NCI-H1930 (cell line): ENCODE results near the gene TRIM41.
"Not testable (repeated sequence)": the region's sequence is repeated elsewhere in the genome, so short reads cannot be mapped to it uniquely, and the experiment has no call there.

Experiments used
- DNase-seq, 2 experiments: peaks; one replicate each; lab custom pipeline; 2025; lab: John Stamatoyannopoulos, UW

Gene TRIM41

DNA sequence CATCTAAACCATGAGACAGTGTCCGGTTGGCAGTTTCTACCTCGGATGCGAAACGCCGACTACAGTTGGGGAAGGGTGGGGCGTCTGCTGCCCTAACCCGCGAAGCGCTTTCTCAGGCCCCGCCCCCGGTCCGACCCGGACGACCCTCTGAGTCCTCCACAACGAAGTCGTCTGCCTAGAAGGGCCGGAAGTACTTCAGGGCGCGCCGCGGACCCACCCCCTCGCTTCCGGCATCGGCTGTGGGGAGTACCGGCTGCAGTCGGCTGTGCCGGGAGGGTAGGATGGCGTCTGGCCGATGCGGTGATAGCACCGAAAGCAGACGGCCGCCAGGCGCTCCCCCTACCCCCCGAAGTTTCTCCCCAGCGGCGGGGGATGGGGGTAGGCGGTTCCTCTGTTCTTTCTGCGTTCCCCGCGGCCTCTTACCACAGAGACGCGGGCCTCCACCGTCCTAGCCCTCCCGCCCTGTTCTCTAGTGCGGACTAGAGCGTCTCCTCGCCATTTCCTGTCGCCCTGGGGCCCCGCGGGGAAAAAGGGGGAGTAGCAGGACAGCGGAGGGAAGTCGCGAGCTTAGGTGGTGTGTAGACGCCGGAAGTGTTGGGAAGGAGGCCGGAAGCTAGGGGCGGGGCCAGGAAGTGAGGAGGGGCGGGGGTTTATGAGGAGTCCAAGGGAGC lies at the start of gene TRIM41:
TRIM41 (plus strand) TSS at position 224 of the 671 bp plus-strand sequence. CDS start 719 bp downstream, outside the sequence.
- DNase-seq: no peak

DNA sequence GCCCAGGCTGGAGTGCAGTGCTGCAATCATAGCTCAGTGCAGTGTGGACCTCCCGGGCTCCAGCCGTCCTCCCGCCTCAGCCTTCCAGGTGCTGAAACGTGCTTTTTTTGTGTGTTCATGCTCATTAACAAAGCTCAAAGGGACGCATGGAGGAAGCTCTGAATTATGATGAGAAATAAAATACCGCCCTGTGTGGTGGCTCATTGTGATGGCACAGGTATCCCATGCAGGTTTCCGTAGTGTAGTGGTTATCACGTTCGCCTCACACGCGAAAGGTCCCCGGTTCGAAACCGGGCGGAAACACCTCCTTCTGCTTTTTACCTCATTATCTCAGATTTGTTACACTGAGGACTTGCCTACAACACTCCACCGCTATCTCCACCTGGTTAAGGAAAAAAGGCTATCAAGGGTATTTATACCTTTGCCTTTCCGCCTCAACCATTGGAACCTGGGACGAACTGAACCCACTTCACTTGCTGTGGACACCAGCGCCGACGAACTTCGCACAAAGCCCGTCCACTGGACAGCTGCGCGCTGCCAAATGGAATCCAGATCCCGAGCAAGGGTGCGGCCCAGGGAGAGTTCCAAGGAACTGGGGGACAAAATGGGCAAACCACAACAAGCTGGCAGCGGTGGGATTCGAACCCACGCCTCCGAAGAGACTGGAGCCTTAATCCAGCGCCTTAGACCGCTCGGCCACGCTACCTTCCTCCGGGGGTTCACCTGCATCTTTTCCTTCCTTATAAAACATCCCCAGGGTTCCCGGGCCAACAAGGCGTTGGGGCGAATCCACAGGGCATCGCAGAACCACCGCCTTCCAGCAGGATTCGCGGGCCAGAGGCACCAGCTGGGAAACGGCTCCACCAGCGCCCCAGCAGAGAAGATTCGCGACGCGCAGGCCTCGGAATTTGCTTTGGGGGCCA lies 49.4 kb upstream of the TRIM41 start:
- no peak for DNase-seq

DNA sequence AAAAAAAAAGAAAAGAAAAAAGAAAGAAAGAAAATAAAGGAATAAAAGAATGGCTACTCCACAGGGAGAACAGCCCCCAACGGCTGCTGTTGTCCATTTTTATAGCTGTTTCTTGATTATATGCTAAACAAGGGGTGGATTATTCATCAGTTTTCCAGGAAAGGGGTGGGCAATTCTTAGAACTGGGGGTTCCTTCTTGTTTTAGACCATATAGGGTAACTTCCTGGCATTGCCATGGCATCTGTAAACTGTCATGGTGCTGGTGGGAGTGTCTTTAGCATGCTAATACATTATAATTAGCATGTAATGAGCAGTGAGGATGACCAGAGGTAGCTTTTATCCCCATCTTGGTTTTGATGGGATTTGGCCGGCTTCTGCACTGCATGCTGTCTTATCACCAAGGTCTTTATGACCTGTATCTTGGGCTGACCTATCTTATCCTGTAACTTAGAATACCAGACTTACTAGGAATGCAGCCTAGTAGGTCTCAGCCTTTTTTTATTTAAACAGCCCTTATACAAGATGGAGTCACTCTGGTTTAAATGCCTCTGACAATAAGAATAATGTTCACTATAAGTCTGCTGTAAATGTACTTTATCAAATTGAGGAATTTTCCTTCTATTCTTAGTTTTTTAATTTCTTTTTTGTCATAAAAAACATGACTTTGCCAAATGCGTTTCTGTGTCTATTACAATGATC lies 46.7 kb upstream of the TRIM41 start:
- no peak for DNase-seq

DNA sequence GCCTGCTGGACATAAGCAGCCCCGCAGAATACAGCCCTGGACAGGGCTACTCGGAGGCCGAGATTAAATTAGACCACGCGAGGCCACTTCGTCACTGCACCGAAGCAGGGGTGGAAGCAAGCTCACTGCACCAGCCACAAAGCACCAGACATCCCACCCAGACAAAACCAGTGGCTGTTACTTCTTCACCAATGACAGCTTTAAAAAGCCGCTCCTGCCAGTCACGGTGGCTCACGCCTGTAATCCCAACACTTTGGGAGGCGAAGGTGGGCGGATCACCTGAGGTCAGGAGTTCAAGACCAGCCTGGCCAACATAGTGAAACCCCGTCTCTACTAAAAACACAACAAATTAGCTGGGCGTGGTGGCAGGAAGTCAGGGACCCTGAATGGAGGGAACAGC lies 45.5 kb upstream of the TRIM41 start:
- DNase-seq: not testable (repeated sequence)

DNA sequence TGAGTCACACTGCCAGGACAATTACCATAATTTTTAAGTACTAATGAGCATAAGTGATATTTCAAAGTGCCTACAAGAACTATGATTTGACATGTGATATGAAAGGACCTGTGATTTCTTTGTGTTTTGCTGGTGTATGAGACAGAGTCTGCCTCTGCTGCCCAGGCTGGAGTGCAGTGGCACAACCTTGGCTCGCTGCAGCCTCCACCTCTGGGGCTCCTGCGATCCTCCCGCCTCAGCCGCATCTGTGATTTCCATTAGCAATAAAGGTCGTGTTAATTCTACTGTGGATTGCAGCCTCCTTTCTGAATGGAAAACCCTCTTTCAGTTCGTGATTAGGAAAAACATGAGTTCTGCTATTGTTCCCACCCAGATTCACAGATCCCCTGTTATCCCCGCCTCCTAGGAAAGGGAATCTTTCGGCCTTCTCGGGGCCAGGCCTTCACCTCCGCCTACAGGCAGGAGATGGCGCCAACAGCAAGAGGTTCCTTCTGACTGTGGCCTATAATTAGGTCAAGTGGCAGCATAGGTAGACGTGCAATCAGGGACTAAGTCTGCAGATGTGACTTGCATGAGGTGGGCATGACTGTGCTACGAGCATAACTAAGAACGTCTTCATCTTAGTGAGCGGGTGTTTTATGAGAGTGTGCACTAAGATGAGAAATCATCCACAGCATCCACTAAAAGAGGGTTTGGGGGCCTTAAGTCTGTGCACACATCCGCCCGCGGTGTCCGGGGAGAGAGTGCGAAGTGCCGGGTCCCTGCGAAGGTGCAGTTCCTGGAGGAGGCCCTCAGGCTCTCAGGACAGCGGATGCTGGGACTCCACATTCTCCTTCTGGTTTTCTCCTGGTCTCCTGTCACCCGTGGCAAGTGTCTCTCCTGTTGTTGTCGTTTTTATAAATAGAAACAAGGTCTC lies 41.2 kb upstream of the TRIM41 start:
- no peak for DNase-seq

DNA sequence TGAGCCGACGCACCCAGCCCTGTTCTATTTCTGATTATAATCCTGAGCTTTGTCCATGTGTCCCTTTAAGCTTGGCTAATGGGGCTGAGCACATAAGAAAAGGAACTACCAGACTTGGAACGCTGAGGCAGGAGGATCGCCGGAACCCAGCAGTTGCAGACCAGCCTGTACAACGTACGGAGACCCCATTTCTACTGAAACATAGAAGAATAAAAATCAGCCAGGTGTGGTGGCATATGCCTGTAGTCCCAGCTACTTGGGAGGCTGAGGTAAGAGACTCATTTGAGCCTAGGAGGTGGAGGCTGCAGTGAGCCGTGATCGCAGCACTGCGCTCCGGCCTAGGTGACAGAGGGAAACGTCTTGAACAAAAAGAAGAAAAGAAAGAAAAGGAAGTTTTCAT lies 40.4 kb upstream of the TRIM41 start:
- DNase-seq: no peak

DNA sequence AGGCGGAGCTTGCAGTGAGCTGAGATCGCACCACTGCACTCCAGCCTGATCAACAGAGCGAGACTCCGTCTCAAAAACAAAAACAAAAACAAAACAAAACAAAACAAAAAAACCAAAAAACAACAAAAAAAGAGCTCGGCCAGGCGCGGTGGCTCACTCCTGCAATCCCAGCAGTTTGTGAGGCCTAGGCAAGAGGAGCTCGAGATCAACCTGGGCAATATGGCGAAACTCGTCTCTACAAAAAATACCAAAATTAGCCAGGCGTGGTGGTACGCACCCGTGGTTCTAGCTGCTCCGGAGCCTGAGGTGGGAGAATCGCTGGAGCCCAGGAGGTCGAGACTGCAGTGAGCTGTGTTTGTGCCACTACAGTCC lies 38.2 kb upstream of the TRIM41 start:
- DNase-seq: no peak

DNA sequence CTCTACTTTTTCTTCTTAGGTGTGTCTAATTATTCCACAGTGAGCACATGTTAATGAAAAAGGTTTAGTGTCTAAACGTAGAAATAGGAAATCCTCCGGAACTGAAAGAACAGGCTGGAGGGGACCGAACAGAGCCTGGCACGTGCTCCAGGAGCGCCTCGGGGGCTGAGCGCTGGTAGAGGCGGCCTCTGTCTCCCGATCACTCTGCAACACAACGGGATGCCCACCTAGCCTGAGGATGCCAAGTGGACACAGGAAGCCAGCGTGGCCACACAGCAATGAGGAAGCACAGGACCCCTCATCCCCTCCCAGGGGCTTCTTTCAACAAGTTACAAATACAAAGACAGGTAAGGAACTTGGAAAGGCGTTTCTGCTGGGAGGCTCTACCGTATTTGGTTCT lies 37.5 kb upstream of the TRIM41 start:
- no peak for DNase-seq

DNA sequence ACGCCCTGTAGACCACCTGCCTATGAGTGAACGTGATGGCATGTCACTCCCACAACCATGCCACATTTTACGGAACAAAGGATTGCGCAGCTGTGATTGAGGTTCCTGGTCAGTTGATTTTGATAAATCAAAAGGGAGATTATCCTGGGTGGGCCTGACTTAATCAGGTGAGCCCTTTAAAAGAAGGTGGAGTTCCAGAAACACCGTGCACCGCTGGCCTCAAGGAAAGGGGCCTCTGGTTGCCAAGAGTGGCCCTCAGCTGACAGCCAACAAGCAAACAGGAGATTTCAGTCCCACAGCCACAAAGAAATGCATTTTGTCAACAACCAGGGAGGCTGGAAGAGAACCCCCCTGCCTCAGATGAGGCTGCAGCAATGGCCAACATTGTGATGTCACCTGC lies 37.1 kb upstream of the TRIM41 start:
- DNase-seq: no peak

DNA sequence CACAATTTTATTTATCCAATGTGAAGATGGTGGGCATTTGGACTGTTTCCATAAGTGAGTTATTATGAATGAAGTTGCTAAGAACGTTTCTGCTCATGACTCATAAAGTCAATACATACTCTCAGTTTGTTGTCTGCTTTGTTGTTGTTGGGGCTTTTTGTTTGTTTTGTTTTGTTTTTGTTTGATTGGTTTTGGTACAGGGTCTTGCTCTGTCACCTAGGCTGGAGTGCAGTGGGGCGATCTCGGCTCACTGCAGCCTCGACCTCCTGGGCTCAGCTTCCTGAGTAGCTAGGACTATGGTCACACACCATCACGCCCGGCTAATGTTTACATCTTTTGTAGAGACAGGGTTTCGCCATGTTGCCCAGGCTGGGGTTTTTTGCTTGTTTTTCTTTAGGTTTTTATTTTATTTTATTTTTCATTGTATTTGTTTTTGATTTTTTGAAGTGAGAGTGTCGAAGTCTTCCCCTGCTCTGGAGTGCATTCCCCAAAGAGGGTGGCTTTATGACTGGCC lies 36.0 kb upstream of the TRIM41 start:
- DNase-seq: no peak

DNA sequence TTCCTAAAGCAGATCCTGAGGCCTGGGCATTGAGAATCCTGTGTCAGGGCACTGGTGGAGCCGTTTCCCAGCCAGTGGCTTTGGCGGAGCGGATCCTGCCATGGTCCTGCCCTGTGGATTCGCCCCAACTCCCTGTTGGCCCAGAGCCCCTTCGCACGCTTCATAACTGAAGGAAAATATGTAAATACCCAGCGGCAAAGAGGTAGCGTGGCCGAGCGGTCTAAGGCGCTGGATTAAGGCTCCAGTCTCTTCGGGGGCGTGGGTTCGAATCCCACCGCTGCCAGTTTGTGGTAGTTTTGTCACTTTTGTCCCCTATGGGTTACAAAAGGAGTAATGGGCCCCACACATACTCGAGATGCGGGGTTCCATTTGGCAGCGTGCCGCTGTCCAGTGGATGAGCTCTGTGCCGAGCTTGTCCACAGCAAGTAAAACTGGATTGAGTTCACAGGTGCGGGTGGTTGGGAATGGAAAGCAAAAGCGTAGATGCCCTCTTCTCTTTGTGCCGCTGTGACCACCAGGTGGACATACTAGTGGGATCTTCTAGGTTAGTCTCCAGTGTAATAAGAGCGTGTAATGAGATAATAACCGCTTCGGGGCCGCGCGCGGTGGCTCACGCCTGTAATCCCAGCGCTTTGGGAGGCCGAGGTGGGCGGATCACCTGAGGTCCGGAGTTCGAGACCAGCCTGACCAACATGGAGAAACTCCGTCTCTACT lies 35.4 kb upstream of the TRIM41 start:
- DNase-seq: no peak

DNA sequence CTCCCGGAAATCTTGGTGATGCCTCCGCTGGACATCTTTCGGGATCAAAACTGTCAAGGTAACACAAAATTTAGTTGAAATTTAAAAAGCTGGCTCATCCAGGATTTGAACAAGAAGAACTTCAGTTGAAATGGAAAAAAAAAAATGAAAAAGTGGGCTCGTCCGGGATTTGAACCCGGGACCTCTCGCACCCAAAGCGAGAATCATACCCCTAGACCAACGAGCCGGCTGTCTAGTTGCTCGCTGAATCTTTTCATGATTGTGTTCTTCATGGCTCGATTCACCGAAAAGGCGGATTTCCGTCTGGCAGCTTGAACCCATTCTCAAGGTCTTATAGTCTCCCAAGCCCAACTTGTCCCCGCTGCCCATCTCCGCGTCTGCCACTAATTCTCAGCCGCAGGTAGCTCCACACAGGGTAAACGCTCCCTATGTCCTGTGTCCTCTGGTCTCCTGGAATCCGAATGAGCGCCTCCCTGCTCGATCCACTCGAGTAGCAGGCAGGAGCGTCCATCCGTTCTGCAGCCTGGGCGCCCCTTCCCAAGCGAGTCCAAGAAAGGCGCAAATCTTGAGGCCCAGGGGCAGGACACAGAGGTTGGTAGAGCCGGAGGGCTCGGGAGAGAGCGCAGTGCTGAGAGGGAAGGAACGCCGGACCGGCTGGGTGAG lies 34.2 kb upstream of the TRIM41 start:
- no peak for DNase-seq

DNA sequence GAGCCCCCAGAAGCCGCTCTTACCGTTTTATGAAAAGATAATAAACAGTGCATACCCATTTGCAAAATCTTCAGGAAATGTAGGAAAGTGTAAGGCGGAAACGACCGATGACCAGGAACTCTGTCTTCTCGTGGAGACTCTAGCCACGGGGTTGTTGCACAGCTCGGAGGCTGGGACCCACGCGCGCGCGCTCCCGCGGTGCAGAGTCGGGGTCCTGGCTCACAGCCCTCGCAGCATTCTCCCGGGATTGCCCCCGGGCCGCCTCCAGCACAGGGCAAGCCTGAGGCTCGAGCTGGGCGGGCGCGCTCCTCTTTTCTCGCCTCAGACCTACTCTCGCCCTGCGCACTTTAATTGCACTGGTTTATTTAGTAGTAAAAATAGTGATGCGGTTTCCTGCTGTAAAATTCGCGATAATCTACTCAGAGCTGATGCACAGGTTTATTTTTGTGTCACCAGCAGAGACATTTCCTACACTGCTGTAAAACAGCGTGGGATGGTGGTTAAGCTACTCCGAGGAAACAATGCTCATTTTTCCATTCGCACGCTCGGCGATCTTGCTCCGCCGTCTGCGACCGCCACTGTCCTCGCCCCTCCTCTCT lies 33.6 kb upstream of the TRIM41 start:
- no peak for DNase-seq

DNA sequence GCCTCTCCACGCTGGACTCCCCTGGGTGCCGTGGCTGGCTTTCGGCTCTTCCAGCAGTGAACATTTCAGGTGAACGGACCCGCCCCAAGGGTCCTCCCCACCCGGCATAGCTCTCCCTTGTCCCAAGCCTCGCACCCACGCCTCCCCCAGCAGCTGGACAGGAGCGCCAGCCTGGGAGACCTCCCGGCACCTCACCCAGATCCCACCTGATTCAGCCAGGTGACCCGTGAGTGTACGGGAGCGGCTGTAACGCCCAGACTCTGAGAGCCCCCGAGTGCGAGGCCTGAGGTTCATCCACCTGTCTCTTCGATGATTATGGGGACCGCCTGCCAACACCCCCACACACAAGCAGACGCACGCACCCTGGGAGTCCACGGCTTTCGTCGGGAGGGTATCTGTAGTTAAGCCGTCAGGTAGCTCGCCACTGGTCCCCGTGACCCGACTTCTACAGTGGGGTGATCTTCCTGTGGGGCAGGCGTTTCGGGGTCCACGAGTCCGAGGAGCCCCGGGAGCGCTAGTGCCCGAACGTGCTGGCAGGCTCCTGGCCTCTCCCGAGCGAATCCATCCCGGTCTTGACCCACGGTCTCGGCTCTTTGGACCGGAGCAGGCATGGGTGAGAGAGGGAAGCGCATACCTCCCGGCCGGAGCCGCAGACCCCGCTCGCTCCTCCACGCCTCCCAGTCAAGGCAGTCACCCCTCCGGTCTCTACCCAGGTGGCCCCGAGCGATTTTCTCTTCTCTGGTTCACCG lies 32.9 kb upstream of the TRIM41 start:
- DNase-seq: no peak

DNA sequence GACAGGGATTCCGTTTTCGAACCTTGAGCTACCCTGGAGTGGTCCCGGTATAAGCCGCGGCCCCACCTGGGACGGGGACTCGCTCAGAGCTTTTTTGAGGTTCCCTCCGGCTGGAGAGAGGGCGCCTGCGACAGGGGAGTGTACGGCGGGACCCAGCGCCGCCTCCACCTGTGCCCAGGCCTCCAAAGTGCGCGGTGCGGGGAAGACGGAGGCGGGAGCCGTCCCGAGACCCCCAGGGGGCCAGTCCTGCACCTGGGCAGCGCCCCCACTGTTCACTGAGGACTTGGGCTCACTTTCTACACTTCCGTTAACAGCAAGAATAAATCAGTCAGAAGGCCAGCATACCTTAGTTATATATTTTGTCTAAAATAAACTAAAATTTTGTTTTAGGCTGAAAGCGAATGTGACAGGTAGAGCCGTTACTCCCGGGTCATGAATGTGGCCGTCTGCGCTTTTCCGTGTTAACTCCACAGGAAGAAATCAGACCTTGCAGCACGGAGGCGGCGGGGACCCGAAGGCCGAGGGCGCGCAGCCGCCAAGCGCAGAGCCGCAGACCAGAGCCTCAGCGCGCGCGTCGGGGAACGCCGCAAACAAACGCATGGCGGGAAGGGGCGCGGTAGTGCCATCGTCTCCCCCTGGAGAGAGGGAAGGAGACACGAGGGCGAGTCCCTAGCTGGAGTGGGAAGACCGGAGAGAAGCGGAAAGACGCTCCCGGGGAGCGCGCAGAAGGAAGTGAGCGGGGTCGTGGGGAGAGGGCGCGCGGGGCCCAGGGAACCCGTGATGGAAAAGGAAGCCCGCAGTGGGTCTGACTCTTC lies 32.2 kb upstream of the TRIM41 start:
- no peak for DNase-seq

DNA sequence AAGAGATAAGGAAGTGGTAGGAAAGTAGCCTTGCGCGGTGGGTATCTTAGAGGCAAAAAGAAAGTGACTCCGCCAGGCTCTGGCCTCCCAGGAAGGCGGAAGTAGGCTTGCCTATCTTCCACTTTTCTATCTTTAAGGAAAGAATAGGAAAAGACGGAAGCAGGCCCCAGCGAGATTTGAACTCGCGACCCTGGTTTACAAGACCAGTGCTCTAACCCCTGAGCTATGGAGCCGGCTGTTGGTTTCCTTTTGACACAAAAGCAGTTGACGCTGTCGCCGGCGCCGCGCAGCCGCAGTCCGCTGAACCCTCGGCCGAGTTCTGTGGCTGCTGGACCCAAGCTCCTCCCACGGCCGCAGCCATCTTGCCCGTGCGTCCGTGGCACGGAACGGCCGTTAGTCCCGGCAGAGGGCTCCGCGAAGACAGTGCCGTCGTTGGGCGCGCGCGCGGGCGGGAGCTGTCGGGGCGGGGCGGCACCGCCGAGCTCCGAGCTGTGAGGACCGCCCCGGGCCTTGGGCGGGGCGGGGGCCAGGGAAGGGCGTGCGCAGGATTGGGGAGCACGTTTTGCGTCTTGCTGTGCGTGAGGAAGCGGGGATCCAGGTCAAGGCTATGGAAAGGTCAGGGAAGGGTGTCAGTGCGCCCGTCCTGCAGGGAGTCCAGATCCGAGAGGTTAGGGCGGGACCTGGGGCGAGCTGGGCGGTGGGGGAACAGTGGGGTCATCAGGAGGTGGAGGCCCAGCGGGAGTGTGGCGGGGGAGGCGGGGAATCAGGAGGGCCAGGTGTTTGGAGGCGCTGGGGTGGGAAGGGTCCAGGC lies 31.4 kb upstream of the TRIM41 start:
- no peak for DNase-seq

DNA sequence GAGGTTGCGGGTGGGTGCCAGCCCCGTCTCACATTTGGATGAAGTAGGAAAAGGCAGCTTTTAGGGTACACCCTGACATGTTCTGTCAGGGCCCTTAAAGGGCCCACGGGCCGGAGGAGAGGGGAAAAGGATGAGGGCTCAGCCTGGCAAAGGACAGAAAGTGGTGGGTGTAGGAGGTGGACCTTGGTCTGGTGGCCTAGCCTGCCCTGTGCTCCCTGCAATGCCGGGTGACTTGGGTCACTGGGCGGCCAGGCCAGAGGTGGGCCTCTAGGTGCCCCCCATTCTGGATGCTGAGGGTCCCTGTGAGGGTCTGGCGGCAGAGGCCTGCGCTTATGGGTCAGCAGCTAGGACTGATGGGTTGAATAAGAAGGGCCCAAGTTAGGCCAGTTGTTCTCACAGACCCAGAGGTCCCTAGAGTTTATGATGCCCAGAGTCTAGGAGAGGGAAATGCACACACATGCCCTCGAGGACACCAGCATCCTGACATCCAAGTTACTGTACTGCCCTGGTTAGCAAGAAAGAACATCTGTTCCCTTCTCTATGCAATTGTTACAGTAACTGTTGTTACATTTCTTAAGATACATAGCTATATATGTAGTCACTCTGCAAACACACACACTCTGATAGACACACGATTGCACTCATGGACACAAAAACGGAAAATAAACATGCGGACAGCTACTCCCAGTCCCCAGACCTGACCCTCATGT lies 30.6 kb upstream of the TRIM41 start:
- no peak for DNase-seq
